GM21717 (cell line): Measurements from ENCODE around the gene LARGE2.

ENCODE experiments used
- ATAC-seq: cut with Tn5 transposase; IDR thresholded peaks from one replicate; pipeline ENCODE4 v1.9.1; 2021; ENCODE audit warnings: mild to moderate bottlenecking, moderate library complexity; ENCODE audit not compliant: unreplicated experiment

The LARGE2 gene

DNA sequence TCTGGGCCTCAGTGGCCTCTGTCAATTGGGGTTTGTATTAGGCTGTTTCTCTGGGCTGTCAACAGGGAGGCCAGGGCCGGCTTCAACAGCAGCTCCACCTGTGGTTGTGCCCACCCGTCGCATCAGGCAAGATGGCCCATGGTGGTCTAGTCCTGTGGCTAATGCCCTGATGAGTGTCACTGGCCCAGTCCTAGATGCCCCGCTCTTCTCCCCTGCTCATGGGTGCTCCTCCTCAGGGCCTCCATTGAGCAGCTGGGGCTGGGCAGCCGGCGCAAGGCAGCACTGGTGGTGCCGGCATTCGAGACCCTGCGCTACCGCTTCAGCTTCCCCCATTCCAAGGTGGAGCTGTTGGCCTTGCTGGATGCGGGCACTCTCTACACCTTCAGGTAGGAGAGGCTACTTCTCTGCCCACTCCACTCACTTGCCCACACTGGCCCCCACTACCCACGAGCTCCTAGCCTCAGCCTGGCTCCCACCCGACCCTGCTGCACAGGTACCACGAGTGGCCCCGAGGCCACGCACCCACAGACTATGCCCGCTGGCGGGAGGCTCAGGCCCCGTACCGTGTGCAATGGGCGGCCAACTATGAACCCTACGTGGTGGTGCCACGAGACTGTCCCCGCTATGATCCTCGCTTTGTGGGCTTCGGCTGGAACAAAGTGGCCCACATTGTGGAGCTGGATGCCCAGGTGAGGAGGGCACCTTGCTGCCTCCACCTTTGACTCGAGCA is 5.4 kb downstream of the LARGE2 start:
- ATAC-seq, result no peak

GRCh38 chr11:45928535-45929215 is 6.2 kb downstream of the LARGE2 start:
- no peak for ATAC-seq

- no peak for ATAC-seq
Observed at GRCh38 chr11:45929486-45930030, 7.1 kb downstream of the LARGE2 start.

GRCh38 chr11:45930031-45930794 is 7.8 kb downstream of the LARGE2 start:
- ATAC-seq, result peak; percentile 82

DNA sequence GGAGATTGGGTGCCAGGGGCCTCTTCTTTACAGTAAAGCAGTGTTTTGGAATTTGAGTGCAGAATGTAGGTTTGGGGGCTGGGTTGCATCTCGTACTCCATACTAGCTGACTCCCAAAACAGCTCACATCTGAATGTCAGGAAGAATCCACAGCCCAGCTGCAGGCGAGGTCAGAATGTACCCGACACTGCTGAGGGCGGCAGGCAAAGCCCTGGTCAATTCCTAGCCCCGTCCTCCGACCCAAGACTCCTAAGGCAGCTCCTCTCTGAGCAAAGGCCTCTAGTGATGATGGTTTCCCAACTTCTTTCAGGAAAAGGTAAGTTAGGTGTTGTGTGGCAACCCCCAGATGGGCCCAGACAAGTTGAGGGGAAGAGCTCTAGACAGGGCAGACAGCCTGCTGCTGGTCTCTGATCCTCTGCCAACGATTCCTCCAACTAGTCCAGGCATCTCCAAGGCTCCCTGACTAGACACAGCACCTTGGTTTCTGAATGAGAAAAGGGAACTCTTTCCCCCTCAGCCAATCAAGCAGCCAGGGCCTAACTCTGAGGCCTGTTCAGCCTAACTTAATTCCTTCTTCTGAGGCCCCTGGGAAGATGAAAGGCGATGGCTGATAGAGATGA is 8.6 kb downstream of the LARGE2 start:
- no peak for ATAC-seq

DNA sequence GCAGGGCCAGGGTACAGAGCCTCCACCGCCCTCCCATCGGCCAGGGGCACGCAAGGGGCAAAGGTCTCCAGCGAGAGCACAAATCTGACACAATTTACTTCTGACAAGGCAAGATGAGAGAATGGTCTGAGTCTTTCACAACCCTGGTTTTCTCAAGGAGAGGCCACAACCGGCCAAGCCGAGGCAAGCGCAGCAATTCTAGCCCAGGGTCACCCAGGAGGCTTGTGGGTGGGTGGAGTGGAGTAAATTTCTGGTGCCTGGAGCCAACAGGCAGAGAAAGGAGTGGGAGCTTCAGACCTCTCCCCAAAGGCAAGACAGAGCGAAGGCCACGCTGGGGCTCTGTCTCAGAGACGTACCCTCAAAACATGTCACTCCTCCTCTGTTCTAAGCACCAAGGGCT is 9.3 kb downstream of the LARGE2 start:
- no peak for ATAC-seq

GRCh38 chr11:45932217-45932616 is 9.8 kb downstream of the LARGE2 start:
- no peak for ATAC-seq

DNA sequence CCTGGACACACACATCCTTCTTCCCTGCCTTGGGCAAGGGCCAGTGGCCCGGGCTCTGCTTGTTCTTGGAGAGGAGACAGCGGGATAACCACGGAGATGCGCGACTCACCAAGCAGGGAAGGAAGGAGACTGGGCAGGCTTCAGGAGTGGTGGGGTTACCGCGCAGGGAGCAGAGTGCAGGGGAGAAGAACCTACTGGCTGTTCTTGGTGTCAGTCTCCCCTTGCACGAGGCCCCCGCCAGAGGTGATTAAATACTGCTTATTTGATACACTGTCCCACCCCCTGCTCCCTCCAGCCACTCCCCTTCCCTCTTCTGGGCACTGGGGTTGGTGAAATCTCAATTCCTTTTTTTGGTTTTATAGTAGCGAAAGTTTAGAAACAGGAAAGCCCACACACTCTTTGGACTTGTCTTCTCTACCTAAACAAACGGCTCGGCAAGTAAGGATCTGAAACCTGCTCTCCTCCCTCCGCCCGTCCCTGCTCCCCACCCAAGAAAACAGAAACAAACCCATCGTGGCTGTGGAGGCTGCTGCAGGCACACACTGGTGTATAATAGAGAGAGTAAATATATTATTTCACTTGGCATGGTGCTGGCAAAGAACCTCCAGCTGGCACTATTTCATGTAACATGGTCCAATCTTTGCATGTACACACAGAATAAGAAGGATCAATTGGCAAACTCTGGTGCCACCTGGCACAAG is 10.8 kb downstream of the LARGE2 start:
- ATAC-seq, result no peak

GRCh38 chr11:45933846-45934579 is 11.6 kb downstream of the LARGE2 start:
- no peak for ATAC-seq

- ATAC-seq, result no peak
Observed at GRCh38 chr11:45934580-45935318, 12.3 kb downstream of the LARGE2 start.

GRCh38 chr11:45935349-45936064 is 13.1 kb downstream of the LARGE2 start:
- no peak for ATAC-seq

- ATAC-seq, result no peak
Observed at GRCh38 chr11:45936511-45937054, 14.1 kb downstream of the LARGE2 start.

DNA sequence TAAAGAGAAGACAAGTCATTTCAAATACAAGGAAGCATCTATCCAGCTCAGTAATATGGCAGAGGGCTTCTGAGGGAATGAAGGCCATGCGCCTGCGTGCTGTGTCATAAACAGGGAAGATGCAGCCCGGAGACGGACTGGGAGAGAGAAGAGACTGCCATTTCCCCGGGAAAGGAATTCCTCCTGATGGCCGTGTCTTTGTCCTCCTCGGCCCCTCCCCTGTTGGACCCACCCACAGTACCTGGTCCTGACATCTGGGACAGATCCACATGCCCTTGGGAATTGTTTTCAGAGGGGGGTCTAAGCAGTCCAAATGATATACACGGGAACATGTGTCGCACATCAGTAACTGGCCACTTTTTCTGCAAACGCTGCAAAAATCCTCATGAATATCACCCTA is 15.5 kb downstream of the LARGE2 start:
- no peak for ATAC-seq

- no peak for ATAC-seq
Observed at GRCh38 chr11:45939836-45940235, 17.4 kb downstream of the LARGE2 start.

DNA sequence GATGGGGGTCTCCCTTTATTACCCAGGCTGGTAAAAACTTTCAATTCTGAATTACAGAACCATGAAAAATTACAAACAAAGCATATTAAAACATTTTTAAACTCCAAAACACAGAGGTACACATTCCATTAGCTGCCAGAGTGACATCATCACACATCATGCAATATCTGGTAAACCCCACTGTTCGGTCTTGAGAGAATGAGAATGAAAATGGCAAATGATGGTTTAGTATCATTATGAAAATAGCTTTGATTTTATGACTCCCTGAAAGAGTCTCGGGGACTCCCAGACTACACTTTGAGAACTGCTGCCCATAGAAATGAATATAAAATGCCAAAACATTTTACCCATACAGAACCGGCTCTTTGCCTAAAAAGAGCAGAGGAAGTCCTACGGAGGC is 18.8 kb downstream of the LARGE2 start:
- ATAC-seq, result no peak

- no peak for ATAC-seq
Observed at GRCh38 chr11:45942381-45942780, 19.9 kb downstream of the LARGE2 start.

DNA sequence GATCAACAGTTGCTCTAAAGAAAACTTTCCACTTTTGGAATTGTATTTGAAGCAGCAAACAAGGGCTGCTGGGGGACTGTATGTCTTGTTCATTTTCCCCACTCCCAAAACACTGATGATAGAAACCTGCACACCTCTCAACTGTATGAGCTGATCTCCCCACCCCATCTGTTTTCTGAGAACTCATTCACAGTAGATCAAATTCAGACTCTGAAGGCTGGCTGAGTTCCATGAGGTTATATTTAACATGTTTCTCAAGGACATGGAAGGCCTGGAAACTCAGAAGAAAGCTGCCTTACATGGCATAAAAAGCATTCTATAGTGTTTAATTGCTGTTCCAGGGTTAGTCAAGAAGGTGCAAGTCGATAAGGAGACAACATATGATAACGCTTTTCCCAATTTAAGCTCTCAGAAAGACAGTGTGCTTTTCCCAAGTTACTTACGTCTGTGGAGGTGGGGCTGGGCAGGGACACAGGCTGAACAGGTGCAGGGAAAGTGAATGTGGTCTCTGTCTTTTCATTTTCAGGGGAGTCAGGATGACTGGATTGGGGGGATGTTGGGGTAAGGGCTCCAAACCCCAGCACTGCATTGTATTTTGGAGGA is 23.0 kb downstream of the LARGE2 start:
- no peak for ATAC-seq

DNA sequence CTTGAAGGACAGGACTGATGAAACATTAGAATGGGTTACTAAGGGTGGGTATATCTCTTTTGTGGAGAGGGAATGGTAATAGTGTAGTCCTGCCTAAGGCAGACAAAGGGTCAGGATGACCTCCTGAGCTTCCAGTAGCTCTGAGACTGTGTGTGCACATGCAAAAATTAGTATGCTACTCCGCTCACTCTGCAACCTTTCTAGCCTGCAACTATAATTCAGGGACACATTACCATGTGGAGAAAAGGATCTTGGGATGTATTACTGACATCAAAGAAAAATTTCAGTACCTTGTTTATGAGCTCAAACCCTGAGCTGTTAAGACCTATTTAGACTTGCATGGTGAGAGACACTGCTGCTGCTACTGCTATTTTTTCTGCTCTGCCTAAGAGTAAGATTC is 25.4 kb downstream of the LARGE2 start:
- no peak for ATAC-seq
